OCI-M2 (cell line): ENCODE measurements around the gene GRIN2A.

Experiments
- DNase-seq: peaks from one replicate; lab custom pipeline; 2025; ENCODE audit not compliant: unreplicated experiment; lab: John Stamatoyannopoulos, UW

GRIN2A gene

DNA sequence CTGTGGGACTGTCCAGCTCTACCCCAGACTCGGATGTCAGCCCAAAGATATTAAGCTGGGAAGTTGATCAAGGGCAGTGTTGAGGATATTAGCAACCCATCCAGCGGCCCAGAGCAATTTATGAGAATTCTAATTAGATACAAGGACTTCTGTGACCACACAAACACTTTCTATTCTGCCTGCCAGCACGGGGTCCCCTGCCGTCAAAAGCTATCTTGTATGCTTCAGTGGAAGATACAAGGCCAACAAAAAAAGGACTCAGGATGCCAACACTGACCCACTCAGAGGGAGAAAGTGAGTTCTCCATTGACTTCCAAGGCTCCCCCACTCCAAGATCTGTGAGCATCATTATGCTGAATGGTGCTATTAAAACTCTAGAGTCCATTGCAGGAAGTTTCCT lies 390.7 kb downstream of the GRIN2A start:
- DNase-seq: no peak

DNA sequence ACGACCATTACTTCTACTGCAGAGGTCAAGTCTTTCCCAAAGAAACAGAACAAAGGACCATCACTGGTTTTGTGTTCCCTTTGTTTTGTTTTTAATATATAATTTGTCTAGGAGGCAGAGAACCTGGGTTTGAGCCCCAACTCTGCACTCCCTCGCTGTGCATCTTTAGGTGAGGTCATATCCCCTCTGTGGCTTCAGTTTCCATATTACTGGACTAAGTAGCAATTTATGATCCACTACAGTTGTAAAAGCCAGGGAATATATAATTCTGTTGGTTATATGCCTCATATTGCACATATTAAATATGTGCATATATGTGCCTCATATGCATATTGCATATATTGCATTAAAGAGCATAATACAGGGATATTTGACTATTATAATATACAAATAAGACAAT lies 392.0 kb downstream of the GRIN2A start:
- DNase-seq: no peak

DNA sequence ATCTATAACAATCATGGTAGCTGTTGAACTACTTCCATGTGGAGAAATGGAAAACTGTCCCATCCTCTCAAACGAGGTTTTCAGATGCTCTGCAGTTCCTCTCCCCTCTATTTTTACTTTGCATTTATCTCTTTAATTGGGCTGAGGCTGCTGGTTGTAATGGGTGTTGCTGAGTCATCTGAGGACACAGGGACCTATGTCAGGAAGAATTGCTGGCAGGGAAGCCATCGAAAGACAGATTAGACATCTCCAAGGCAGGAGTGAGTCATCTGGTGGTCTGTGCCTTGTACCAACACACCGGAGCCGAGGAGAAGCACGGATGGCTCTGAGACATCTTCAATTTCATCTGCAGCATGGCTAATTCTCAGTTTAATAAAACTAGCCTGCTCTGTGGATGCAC lies 394.5 kb downstream of the GRIN2A start:
- DNase-seq: no peak

DNA sequence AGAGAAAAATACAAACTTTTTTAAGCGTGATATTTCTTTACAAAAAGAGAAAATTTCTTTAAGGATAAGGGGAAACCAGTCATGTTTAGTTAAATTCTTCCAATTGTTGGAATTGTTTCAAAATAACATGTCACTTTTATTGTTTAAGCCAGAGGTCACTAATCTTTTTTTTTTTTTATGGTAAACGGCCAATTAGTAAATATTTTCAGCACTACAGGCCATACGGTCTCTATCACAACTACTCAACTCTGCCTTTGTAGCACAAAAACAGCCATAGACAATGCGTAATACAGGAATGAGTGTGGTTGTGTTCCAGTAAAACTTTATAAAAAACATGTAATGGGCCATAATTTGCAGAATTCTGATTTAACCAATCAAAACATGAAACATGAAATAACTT lies 401.4 kb downstream of the GRIN2A start:
- DNase-seq: no peak

DNA sequence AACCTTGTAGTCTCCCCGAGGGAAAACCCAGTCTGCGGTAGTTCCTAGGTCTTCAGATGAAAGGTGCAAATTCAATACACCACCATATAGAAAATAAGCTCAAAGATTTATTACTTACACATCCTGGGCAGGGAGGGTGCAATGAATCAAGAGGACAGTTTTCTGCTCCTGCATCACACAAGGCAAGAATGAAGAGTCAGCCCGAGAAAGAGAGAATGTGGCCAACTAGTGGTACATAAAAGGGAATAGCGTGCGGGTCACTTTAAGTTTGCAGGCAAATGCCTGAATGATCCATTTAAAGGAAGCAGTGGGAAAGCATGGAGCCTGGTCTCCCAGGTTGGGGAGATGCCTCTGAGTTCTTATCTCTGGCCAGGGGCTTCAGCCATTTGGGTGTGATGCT lies 403.4 kb downstream of the GRIN2A start:
- DNase-seq: no peak

DNA sequence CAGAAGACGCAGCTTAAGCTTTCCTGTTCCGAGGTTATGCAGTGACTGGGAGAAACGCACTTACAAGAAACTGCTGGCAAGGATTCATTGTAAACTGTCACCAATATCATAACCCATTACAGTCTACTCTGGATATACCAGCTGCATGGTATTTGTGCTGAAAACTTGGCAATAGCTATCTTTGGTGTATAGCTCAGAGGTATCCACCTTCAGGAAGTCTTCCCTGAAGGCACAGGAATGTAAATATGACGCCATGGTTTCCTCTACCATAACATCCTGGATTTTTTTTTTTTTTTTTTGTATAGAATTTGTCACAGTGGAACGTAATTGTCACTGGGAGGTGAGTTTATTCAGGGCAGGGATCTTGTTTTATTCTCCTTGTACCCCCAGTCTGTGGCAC lies 406.2 kb downstream of the GRIN2A start:
- DNase-seq: no peak

DNA sequence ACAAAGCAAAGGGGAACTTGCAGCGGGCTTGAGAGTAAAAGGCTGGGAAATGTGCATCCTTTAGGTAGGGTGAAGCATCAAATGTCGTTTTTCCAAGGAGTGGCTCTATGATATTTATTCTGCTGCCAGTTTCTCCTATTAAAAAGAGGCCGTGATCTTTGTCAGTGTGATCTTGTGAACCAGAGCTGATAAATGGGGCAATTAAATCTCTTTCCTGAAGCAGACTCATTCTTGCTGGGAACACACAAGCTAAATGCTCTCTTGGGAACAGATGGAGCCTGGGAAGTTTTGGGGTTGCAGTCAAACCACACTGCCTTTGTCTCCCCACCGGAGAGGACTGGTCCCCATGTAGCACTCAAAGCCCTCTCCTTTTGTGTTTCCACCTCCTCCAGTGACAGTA lies 408.9 kb downstream of the GRIN2A start:
- no peak for DNase-seq

DNA sequence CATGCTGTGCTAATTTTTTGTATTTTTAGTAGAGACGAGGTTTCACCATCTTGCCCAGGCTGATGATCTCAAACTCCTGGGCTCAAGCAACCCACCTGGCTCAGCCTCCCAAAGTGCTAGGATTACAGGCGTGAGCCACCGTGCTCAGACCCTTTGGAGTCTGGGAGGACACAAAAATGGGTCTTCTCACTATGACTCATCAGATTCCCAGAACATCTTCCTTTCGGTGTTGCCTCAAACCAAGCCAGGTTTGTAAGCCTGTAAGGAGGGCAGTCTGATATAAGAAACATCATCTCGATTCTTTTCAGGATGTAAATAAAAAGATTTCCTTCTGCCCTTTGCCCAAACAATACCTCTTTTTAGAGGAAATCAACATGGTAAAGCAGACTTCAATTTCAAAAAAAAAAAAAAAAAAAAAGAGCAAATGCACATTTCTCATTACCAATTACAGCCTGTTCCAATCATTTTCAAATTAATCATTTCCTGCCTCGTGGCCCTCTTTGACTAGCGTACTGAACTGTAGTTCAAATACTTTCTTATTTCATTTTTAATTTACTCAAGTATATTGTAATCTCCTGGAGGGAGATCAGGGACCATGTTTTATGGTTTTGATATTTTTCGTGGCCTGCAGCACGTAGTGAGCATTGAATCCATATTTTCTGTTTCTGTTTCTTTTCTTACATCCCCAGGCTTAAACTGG lies 409.6 kb downstream of the GRIN2A start:
- no peak for DNase-seq

DNA sequence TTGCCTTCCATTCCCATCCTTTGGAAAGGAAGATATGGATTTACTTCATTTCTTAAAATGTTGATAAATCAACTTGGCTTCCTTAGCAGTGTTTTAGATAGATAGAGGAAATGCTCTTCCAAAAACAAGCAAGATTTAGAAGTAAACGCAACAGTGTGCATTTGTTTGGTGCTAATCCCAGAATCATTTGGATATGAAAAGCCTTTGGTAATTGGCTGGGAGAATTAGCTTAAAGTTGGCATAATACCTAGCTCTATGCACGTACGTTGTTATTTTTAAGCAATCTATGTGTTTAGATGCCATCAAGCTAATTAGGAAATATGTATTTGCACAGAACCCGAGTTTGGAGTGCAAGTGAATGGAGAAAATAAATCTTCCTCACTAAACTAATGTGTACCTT lies 415.3 kb downstream of the GRIN2A start:
- DNase-seq: no peak

DNA sequence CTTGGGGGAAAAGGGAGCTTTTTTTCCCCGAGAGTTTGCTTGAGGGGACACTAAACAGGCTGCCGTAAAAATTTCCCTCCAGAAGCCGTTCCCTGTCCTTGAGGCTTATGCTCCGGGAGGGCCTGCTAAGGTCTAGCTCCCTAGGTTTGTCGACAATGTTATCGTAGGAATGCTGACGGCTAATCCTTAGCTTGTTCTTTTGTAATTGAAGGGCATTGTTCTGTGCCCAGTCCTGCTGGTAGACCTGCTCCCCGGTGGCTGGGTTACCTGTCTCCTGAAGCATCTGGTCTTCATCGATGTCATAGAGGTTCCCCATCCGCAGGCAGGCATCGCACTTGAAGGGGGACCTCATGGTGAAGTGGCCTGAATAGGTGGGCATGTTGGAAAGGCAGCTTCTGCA lies 418.7 kb downstream of the GRIN2A start:
- DNase-seq: no peak

DNA sequence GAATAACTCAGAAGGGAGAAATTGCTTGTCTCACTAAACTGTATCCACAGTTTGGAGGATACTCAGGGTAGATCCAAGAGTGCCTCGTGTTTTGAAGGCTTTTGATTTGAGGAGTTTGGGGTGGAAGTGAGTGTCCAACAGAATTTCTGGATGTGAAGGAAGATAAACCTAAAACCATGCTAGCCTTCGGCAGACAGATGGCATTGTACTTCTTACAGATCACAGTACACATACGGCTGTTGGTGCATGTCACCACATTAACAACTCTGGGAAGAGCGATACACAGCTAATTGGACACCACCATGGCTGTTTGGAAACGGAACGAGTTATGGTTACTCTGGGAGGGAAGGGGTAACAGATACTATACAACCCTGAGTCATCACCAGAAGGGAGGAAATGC lies 420.4 kb downstream of the GRIN2A start:
- DNase-seq: no peak

DNA sequence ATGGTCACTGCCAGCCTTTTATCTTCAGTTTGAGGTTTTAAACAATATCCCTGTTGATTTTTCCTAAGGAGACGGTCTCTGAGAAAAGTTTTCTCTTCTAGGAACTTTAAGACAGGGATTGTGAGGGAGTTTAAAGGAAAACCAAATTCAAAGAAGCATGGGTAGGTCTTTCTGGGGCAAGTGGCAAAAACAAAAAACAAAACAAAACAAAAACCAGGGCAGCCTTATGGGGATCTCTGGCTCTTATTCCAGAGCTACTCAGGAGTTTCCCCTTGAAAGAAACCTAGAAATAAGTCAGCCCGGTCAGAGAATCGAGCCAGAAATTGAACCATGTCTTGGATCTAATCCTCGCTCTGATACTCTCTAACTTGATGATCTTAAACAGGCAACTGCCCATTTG lies 424.5 kb downstream of the GRIN2A start:
- no peak for DNase-seq

DNA sequence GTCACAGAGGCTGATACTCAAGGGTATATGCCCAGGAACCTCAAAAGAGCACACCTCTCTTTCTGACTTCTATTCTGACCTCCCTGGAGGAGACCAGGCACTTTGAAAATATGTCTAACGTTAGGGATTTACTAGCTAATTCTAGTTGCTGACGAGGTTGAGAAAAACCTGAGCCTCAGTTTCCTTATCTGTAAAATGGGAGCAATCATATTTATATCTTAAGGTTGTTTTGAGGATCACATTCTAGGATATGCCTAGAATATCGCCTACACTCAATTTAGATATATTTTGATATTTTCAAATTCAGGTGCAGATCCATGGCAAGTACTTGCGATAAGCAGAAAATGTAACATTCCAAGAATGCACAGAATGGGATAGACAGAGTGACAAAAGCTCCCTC lies 425.8 kb downstream of the GRIN2A start:
- no peak for DNase-seq

DNA sequence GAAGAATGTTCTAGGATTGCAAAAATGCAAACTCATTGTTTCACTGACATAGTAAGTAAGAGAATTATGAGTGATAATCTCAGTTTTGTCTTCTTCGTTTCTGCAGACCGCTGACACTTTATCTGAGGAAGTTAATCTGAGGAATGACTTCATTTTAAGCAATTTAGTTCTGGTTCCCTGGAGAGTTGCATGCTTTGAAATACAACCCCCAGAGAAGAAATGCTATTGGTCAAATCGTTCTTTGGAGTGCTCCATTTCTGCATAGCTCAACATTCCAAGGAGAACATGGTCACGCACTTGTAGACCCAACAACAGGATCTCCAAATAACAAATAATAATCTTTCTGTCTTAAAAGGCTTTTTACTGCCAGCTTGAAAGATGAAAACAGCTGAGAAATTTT lies 427.1 kb downstream of the GRIN2A start:
- no peak for DNase-seq

DNA sequence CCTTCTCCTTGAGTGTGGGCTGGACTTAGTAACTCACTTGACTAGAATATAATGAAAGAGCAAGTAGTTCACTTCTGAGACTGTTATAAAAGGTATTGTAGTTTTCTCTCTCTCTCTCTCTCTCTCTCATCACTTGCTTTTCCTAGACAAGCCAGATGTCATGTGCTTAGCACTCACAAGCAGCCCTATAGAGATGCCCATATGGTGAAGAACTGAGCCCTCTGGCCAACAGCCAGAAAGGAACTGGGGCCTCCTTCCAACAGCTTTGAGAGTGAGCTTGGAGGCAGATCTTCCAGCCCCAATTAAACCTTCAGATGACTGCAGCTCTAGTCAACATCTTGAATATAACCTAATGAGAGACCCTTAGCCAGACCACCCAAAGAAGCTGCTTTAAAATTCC lies 440.5 kb downstream of the GRIN2A start:
- DNase-seq: no peak

DNA sequence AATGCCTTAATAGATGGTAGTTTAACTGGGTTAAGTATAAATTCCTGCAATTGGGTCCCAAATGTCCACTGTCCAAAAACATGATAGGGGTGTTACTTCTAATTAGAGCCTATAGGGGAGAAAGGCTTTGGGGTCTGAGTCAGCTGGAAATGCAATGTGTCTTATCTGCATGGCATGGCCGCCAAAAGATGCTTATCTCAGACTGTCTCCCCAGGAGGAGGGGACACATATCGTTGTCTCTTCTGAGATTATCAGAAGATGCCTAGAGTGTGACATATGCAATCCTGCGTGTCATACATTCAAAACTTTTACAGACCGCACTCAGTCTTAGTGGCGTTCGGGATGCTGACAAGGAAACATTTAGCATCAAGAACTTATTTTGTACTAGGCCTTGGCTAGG lies 442.9 kb downstream of the GRIN2A start:
- DNase-seq: no peak

DNA sequence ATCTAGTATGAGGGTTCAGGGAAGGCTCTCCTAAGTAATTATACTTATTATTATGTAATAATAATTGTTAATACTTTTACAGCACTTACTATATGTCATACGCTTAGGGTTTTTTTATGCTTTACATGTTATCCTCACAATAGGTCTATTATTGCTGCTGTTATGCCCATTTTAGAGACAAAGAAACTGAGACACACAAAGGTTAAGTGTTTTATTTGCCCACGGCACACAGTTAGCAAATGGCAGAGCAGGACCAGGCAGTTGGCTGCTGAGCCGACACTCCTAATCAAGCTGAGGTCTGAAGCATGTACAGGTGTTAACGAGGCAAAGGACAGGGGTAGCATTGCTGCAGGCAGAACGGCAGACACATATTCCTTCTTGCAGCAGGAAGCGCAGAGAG lies 443.5 kb downstream of the GRIN2A start:
- no peak for DNase-seq

DNA sequence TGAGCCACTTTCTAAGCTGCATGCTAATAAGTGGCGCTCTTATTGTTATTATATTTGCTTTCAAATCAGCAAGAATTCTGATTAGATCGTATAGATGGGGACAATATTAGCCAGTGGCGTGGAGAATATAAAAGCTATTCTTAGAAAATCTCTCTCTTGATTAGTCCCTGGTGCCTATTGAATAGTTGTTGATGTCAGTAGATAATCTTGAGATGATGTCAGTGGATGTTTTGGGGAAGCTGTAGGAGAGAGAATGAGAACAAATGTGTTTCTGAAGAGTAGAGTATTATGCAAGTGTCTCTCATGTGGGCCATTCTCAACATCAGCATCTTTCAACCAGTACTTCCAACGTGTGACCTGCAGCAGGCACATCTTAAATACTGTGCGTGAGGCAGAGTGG lies 445.7 kb downstream of the GRIN2A start:
- DNase-seq: no peak

DNA sequence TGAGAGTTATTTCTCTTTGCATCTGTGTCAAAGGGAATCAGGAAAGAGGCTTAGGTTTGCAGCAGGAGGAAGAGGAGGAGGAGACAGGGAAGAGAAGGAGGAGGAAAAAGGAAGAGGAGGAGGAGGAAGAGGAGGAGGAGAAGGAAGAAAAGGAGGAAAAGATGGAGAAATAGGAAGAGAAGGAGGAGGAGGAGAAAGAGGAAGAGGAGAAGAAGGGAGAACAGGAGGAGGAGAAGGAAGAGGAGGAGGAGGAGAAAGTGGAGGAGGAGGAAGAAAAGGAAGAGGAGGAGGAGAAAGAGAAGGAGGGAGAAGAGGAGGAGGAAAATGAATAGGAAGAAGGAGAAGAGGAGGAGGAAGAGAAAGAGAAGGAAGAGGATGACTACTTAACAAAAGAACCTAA lies 459.1 kb downstream of the GRIN2A start:
- DNase-seq: no peak

DNA sequence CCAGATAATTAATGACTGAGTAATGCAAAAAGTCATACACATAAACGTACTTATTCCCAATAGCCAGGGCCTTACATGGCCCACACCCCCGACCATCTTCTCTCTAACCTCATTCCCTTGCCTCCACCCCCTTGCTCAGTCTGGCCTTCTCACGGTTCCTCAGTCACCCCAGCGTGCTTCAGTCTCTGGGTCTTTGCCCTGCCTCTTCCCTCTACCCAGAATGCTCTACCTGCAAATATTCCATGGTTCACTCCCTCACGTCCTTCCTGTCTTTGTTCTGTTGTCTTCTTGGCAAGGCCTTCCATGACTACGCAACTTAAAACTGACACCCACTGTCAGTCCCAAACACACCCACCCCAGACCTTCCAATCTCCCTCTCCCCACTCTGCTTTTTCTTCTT lies 468.3 kb downstream of the GRIN2A start:
- no peak for DNase-seq

DNA sequence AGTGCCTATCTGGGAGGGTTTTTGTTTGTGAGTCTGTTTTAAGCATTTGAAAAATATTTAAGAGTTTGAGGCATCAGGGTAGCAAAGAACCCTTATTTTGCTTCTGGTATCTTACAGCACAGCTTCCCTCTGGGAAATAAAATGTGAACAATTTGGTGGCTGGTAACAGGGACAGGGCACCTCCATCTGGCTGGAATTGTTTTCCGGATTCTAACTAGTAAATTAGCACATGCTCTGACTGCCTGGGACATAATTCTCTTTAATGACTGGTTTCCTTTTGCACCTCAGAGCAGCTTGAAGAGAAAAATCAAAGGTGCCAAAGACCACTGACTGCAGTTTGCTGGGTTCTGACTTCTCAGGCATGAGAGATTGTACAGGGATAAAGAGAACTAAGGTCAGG lies 469.1 kb downstream of the GRIN2A start:
- DNase-seq: no peak

DNA sequence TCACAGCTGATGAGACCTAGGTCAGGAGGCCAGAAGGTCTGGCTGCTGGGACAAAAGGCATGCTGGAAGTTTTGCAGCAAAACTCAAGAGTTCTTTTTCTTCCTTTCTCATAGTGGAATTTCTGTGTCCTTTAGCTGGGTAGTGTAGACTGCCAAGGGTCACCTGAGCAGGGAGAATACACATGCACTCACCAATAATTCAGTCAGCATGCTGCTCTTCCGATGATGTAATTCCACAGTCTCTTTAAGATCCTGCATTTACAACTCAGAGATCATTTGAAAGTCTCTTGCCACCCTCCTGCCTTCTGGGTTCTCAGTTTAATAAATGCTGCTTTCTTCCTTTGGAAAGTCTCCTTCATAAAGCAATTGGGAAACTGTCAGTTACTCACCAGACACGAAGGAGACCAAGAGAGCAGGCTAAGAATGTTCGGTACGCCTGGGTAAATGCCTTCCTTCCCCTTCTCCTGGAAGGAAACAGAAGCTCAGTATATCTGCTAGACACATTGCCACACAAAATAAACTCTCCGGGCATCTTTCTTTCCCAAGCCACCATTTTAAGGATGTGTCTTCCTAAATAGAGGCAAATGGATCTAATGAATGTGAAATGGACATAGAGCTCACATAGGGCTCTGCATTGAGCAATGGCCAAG lies 473.1 kb downstream of the GRIN2A start:
- DNase-seq: no peak

DNA sequence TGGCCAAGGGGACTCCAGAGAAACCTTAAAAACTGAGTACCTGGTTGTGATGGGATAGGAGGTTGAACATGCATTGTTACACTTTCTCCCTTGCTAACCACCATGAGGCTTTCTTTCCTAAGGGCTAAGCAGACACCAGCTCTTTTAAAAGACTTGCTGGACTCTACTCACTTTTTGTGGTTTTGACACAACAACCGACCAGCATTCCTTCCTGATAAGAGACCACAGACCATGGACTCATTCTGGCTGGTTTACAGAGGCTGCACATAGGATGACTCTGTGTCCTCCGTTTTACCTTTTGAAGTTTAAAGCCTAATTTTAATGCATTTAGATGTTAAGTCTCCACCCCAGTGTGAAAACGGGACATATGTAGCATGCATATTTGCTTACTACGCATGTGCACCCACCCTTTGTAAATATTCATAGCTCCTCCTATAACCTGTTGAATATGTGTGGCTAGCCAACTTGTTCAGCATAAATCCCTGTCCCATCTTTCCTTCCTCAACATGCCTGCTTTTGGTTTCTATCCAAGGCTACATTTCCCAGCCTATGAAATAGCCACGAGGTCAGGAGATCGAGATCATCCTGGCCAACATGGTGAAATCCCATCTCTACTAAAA lies 475.9 kb downstream of the GRIN2A start:
- no peak for DNase-seq
